NCI-H345 treated with DMSO at 0.1 percent for 48 hours (cell line): Measurements from ENCODE around the gene RUVBL1.
A peak's percentile ranks its signal among the peaks of the same experiment; 100 is the strongest.
"Not testable (repeated sequence)": the region's sequence is repeated elsewhere in the genome, so short reads cannot be mapped to it uniquely, and the experiment has no call there.

Experiments used
- DNase-seq: peaks from one replicate; lab custom pipeline; 2025; ENCODE audit not compliant: unreplicated experiment; lab: John Stamatoyannopoulos, UW

RUVBL1 gene

GRCh38 chr3:128123538-128124368, at the start of gene RUVBL1:
Gene RUVBL1 (minus strand): TSS chr3:128123812. CDS start chr3:128123724, 88 bp downstream.
- DNase-seq: peak; percentile 87

GRCh38 chr3:128173200-128173599, 49.6 kb upstream of the RUVBL1 start:
- no peak for DNase-seq

- DNase-seq: no peak
These were observed 47.4 kb upstream of the RUVBL1 start for GRCh38 chr3:128170866-128171516.

GRCh38 chr3:128168836-128169235, 45.2 kb upstream of the RUVBL1 start:
- DNase-seq: no peak

GRCh38 chr3:128167973-128168674, 44.5 kb upstream of the RUVBL1 start:
- DNase-seq: no peak

GRCh38 chr3:128167646-128167972, 44.0 kb upstream of the RUVBL1 start:
- DNase-seq: no peak

- DNase-seq: no peak
These were observed 43.4 kb upstream of the RUVBL1 start for GRCh38 chr3:128166971-128167453.

- DNase-seq: no peak
These were observed 39.8 kb upstream of the RUVBL1 start for GRCh38 chr3:128163432-128163831.

- DNase-seq: no peak
These were observed 37.0 kb upstream of the RUVBL1 start for GRCh38 chr3:128160661-128161060.

- DNase-seq: no peak
These were observed 32.2 kb upstream of the RUVBL1 start for GRCh38 chr3:128155616-128156360.

- DNase-seq: not testable (repeated sequence)
These were observed 30.7 kb upstream of the RUVBL1 start for GRCh38 chr3:128154354-128154753.

- DNase-seq: peak; percentile 24
These were observed 29.8 kb upstream of the RUVBL1 start, which contains the start of gene EEFSEC for GRCh38 chr3:128153156-128154041. Gene EEFSEC (plus strand): TSS chr3:128153481. CDS start chr3:128153508, 27 bp downstream.

- DNase-seq: peak; percentile 24
These were observed 29.0 kb upstream of the RUVBL1 start for GRCh38 chr3:128152419-128153155.

- no peak for DNase-seq
These were observed 28.2 kb upstream of the RUVBL1 start for GRCh38 chr3:128151758-128152274.

- no peak for DNase-seq
These were observed 26.0 kb upstream of the RUVBL1 start for GRCh38 chr3:128149650-128150049.

- no peak for DNase-seq
These were observed 22.6 kb upstream of the RUVBL1 start for GRCh38 chr3:128146201-128146600.

GRCh38 chr3:128145279-128145678, 21.7 kb upstream of the RUVBL1 start:
- no peak for DNase-seq

GRCh38 chr3:128144512-128145187, 21.0 kb upstream of the RUVBL1 start:
- no peak for DNase-seq
